Body of pancreas (tissue), 4 donors: ENCODE measurements around the gene RETN. TPM values are rescaled to one million over a fixed set of nuclear protein-coding genes. Genes with fewer than 3 reads are reported as not detected.

ENCODE experiments used
- ATAC-seq: fragments of 150-250 bp; one replicate; pipeline ENCODE4 v1.9.1; 2016
- DNase-seq, 4 donors: peaks; one replicate each; pipeline ENCODE4 v3.0.0-alpha.2; 2019
- H3K27ac ChIP-seq, 4 donors: fragments of 200-600 bp; sonication (generic); 1 replicate in 3 of 4; 2 replicates in 1 of 4; pipeline versions ENCODE4 v1.5.1 to v1.6.1; 2016 to 2019; ENCODE audit warnings: mild to moderate bottlenecking in 1 of 4, mixed read lengths in 1 of 4, moderate library complexity in 1 of 4
- H3K27me3 ChIP-seq, 2 donors: fragments of 200-600 bp; sonication (generic); one replicate each; pipeline ENCODE4 v1.6.0; 2016; ENCODE audit warnings: mild to moderate bottlenecking in 1 of 2
- H3K36me3 ChIP-seq, 2 donors: fragments of 200-600 bp; sonication (generic); replicated peaks in 1 of 2; 2 replicates each; pipeline ENCODE4 v1.5.1; 2016; ENCODE audit warnings: low read depth in 2 of 2; ENCODE audit not compliant: insufficient read depth in 1 of 2
- H3K4me1 ChIP-seq: fragments of 200-600 bp; sonication (generic); one replicate; pipeline ENCODE4 v1.6.0; 2016
- H3K4me3 ChIP-seq, 2 donors: fragments of 200-600 bp; sonication (generic); 1 replicate in 1 of 2; 2 replicates in 1 of 2; pipeline ENCODE4 v1.5.1; 2016 to 2019
- H3K9me3 ChIP-seq, 3 donors: fragments of 200-600 bp; sonication (generic); 1 replicate in 2 of 3; 2 replicates in 1 of 3; pipeline ENCODE4 v1.5.1; 2016
- POLR2A ChIP-seq, 3 donors: fragments of 450-650 bp; IDR thresholded peaks; one replicate each; pipeline ENCODE4 v1.6.1; 2016; ENCODE audit warnings: antibody characterized with exemption in 3 of 3, mild to moderate bottlenecking in 2 of 3
- WGBS, 2 donors: methylation state at CpG; one replicate each; pipeline ENCODE4 v1.1.5; 2017; 5-methylcytosine and 5-hydroxymethylcytosine counted together
- intact Hi-C: fragments of 100-400 bp; cut with DNase I; formaldehyde crosslinking; loops from one replicate; pipeline ENCODE4 v1.15.1; 2023
- total RNA-seq, 2 donors: library from RNA; depleted of rRNA; stranded (reverse); fragments of >200 nt; gene quantifications; one replicate each; pipeline ENCODE4 v1.1.0, GENCODE V29; 2016
- TF ChIP-seq, protein P1 (sequence below), 7 experiments: fragments of 450-650 bp in 4 of 7; fragments of 200-600 bp in 3 of 7; sonication (generic) in 3 of 7; IDR thresholded peaks; one replicate each; pipeline ENCODE4 v1.5.1; 2016 to 2019; ENCODE audit warnings: antibody characterized with exemption in 7 of 7

Gene RETN
- total RNA-seq, 2 donors from 2014 or later: not detected

GRCh38 chr19:7681340-7682174, 12.7 kb downstream of the RETN start:
- H3K4me1 ChIP-seq: peaks cover 18% of the 10 kb centered on the region
- H3K27ac ChIP-seq: peak overlapping the region in 3 of 4 donors; percentile 83 to 87 (median 87)
- no peaks in the 10 kb centered on the region for H3K9me3 ChIP-seq
- TF ChIP-seq, protein P1, sequence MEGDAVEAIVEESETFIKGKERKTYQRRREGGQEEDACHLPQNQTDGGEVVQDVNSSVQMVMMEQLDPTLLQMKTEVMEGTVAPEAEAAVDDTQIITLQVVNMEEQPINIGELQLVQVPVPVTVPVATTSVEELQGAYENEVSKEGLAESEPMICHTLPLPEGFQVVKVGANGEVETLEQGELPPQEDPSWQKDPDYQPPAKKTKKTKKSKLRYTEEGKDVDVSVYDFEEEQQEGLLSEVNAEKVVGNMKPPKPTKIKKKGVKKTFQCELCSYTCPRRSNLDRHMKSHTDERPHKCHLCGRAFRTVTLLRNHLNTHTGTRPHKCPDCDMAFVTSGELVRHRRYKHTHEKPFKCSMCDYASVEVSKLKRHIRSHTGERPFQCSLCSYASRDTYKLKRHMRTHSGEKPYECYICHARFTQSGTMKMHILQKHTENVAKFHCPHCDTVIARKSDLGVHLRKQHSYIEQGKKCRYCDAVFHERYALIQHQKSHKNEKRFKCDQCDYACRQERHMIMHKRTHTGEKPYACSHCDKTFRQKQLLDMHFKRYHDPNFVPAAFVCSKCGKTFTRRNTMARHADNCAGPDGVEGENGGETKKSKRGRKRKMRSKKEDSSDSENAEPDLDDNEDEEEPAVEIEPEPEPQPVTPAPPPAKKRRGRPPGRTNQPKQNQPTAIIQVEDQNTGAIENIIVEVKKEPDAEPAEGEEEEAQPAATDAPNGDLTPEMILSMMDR (IDR thresholded peaks at IDR 0.05): peak in 6 of 7 experiments; percentile 37 to 73 (median 60)
- TF ChIP-seq POLR2A (IDR thresholded peaks at IDR 0.05): no peak
- DNase-seq (peak; percentile 74 to 88 (median 81)), ATAC-seq (peak; percentile 65)
- H3K27me3 ChIP-seq: no peaks in the 10 kb centered on the region
- intact Hi-C loops: loop anchor here (10.0 kb wide), 1 partner anchor 123 kb away; no protein-coding TSS in a partner anchor
- peaks cover 0 to 2% of the 10 kb centered on the region in 2 donors for H3K36me3 ChIP-seq
- H3K4me3 ChIP-seq: peak overlapping the region; percentile 69 to 99
- WGBS, 2 donors: 9 to 10% methylated on average over 35 to 43 of the region's 43 CpGs

- no peak overlapping the region for H3K27ac ChIP-seq
- H3K36me3 ChIP-seq: peaks cover 0 to 2% of the 10 kb centered on the region in 2 donors
- no peaks in the 10 kb centered on the region for H3K9me3 ChIP-seq
- H3K27me3 ChIP-seq: no peaks in the 10 kb centered on the region
- peaks cover 18% of the 10 kb centered on the region for H3K4me1 ChIP-seq
- ATAC-seq (no peak), DNase-seq (no peak)
- TF ChIP-seq POLR2A (IDR thresholded peaks at IDR 0.05): no peak
- TF ChIP-seq, protein P1 (IDR thresholded peaks at IDR 0.05): no peak
- H3K4me3 ChIP-seq: no peak overlapping the region
- 89 to 90% methylated on average over 44 to 53 of the region's 74 CpGs for WGBS, 2 donors
- intact Hi-C loops: loop anchor here (10.0 kb wide), 1 partner anchor 122 kb away; no protein-coding TSS in a partner anchor
Observed at GRCh38 chr19:7682175-7682855, 13.5 kb downstream of the RETN start.

- H3K4me1 ChIP-seq: peaks cover 12% of the 10 kb centered on the region
- peaks cover 0 to 2% of the 10 kb centered on the region in 2 donors for H3K36me3 ChIP-seq
- ATAC-seq: no peak
- no peak overlapping the region for H3K4me3 ChIP-seq
- intact Hi-C loops: loop anchor here (10.0 kb wide), 1 partner anchor 119 kb away; no protein-coding TSS in a partner anchor
- DNase-seq: no peak
- no peaks in the 10 kb centered on the region for H3K9me3 ChIP-seq
- 35 to 39% methylated on average over 15 to 19 of the region's 19 CpGs for WGBS, 2 donors
- TF ChIP-seq POLR2A (IDR thresholded peaks at IDR 0.05): no peak
- TF ChIP-seq, protein P1 (IDR thresholded peaks at IDR 0.05): no peak
- H3K27ac ChIP-seq: no peak overlapping the region
- H3K27me3 ChIP-seq: no peaks in the 10 kb centered on the region
Observed at GRCh38 chr19:7685546-7686445, 16.9 kb downstream of the RETN start.

- H3K36me3 ChIP-seq: peaks cover 0 to 2% of the 10 kb centered on the region in 2 donors
- 63 to 67% methylated on average over 9 to 12 of the region's 12 CpGs for WGBS, 2 donors
- H3K27me3 ChIP-seq: no peaks in the 10 kb centered on the region
- intact Hi-C loops: loop anchor here (10.0 kb wide), 1 partner anchor 118 kb away; no protein-coding TSS in a partner anchor
- H3K4me1 ChIP-seq: peaks cover 4% of the 10 kb centered on the region
- H3K9me3 ChIP-seq: no peaks in the 10 kb centered on the region
- H3K27ac ChIP-seq: no peak overlapping the region
- no peak for ATAC-seq
- no peak for DNase-seq
- TF ChIP-seq POLR2A (IDR thresholded peaks at IDR 0.05): no peak
- TF ChIP-seq, protein P1 (IDR thresholded peaks at IDR 0.05): no peak
- no peak overlapping the region for H3K4me3 ChIP-seq
Observed at GRCh38 chr19:7687177-7687576, 18.3 kb downstream of the RETN start.
